SU-DHL-6 (cell line): Measurements from ENCODE around the gene CNTNAP5.

Experiments
- CTCF ChIP-seq: fragments of 200-600 bp; sonication (generic); IDR thresholded peaks from one replicate; pipeline ENCODE4 v1.5.1; 2017; ENCODE audit warnings: antibody characterized with exemption, mild to moderate bottlenecking, low read length, moderate library complexity; ENCODE audit not compliant: insufficient read depth, poor library complexity, severe bottlenecking
- EZH2phosphoT487 ChIP-seq: fragments of 200-600 bp; sonication (generic), shearing (Covaris generic); conservative IDR thresholded peaks from 2 replicates; pipeline ENCODE4 v1.6.1; 2018; ENCODE audit warnings: mild to moderate bottlenecking, antibody characterized with exemption, low read length, moderate library complexity, mixed read lengths

GRCh38 chr2:124911560-124911959 is 886.5 kb downstream of the CNTNAP5 start:
- TF ChIP-seq CTCF = no peak
- TF ChIP-seq EZH2phosphoT487 = no peak
